ENCODE data around the gene TESPA1.
"Not testable (repeated sequence)": the region's sequence is repeated elsewhere in the genome, so short reads cannot be mapped to it uniquely, and the experiment has no call there.

TESPA1 gene

GRCh38 chr12:54945082-54945481 lies 39.5 kb downstream of the TESPA1 start:
- peaks cover 5% of the 10 kb centered on the region for H3K4me1 ChIP-seq (ENCODE audit: low read length)
- no peaks in the 10 kb centered on the region for H4K20me1 ChIP-seq (ENCODE audit: insufficient read depth, low read length)
- H3K9me3 ChIP-seq (replicated peaks; ENCODE audit: insufficient read depth, low read length) = no peaks in the 10 kb centered on the region
- no peak for DNase-seq
- H3K27ac ChIP-seq (ENCODE audit: low read length) = no peak overlapping the region
- H2AFZ ChIP-seq (ENCODE audit: low read length) = no peak overlapping the region
- no peak overlapping the region for H3K4me3 ChIP-seq (ENCODE audit: low read length)
- no peaks in the 10 kb centered on the region for H3K36me3 ChIP-seq (replicated peaks; ENCODE audit: insufficient read depth, low read length)
- H3K79me2 ChIP-seq (ENCODE audit: low read length) = no peaks in the 10 kb centered on the region
- no peaks in the 10 kb centered on the region for H3K27me3 ChIP-seq (replicated peaks; ENCODE audit: insufficient read depth, low read length)
- TF ChIP-seq EZH2 (optimal IDR thresholded peaks at IDR 0.05; ENCODE audit: low read depth, low read length) = no peak
- TF ChIP-seq CTCF (IDR thresholded peaks at IDR 0.05; ENCODE audit: low read length) = no peak
- no peak for TF ChIP-seq EZH2phosphoT487 (IDR thresholded peaks at IDR 0.05; ENCODE audit: low read length)
- no peak overlapping the region for H3K4me2 ChIP-seq (ENCODE audit: low read depth, low read length)
- no peak overlapping the region for H3K9ac ChIP-seq (ENCODE audit: low read length)
- no peaks in the 10 kb centered on the region for H3K9me2 ChIP-seq (replicated peaks; ENCODE audit: insufficient read depth, low read length)
- 0 out of 2 replicates have a peak, but pooled peaks cover 2% of the 10 kb centered on the region for H3F3A ChIP-seq (ENCODE audit: insufficient read depth, low read length)

- not testable (repeated sequence) for H2AFZ ChIP-seq (ENCODE audit: low read length); H3K27ac ChIP-seq (ENCODE audit: low read length); H3K36me3 ChIP-seq (replicated peaks; ENCODE audit: insufficient read depth, low read length); H3K27me3 ChIP-seq (replicated peaks; ENCODE audit: insufficient read depth, low read length); H3K9me3 ChIP-seq (replicated peaks; ENCODE audit: insufficient read depth, low read length); H3K4me2 ChIP-seq (ENCODE audit: low read depth, low read length); H3F3A ChIP-seq (ENCODE audit: insufficient read depth, low read length); H3K9me2 ChIP-seq (replicated peaks; ENCODE audit: insufficient read depth, low read length); H4K20me1 ChIP-seq (ENCODE audit: insufficient read depth, low read length); H3K4me3 ChIP-seq (ENCODE audit: low read length); H3K4me1 ChIP-seq (ENCODE audit: low read length); H3K79me2 ChIP-seq (ENCODE audit: low read length); DNase-seq; H3K9ac ChIP-seq (ENCODE audit: low read length)
Observed at GRCh38 chr12:54943292-54943691, 41.3 kb downstream of the TESPA1 start.

GRCh38 chr12:54941659-54942058 lies 42.9 kb downstream of the TESPA1 start:
- no peak overlapping the region for H3K4me3 ChIP-seq (ENCODE audit: low read length)
- H3K9me3 ChIP-seq (replicated peaks; ENCODE audit: insufficient read depth, low read length) = no peaks in the 10 kb centered on the region
- no peak for DNase-seq
- no peaks in the 10 kb centered on the region for H3K4me1 ChIP-seq (ENCODE audit: low read length)
- H3K9ac ChIP-seq (ENCODE audit: low read length) = no peak overlapping the region
- no peaks in the 10 kb centered on the region for H3K79me2 ChIP-seq (ENCODE audit: low read length)
- H3K9me2 ChIP-seq (replicated peaks; ENCODE audit: insufficient read depth, low read length) = no peaks in the 10 kb centered on the region
- no peaks in the 10 kb centered on the region for H4K20me1 ChIP-seq (ENCODE audit: insufficient read depth, low read length)
- H3K27ac ChIP-seq (ENCODE audit: low read length) = no peak overlapping the region
- no peaks in the 10 kb centered on the region for H3K36me3 ChIP-seq (replicated peaks; ENCODE audit: insufficient read depth, low read length)
- H2AFZ ChIP-seq (ENCODE audit: low read length) = no peak overlapping the region
- no peak for TF ChIP-seq EZH2phosphoT487 (IDR thresholded peaks at IDR 0.05; ENCODE audit: low read length)
- no peak for TF ChIP-seq EZH2 (optimal IDR thresholded peaks at IDR 0.05; ENCODE audit: low read depth, low read length)
- no peak for TF ChIP-seq CTCF (IDR thresholded peaks at IDR 0.05; ENCODE audit: low read length)
- H3K4me2 ChIP-seq (ENCODE audit: low read depth, low read length) = no peak overlapping the region
- no peaks in the 10 kb centered on the region for H3K27me3 ChIP-seq (replicated peaks; ENCODE audit: insufficient read depth, low read length)
- no peaks in the 10 kb centered on the region for H3F3A ChIP-seq (ENCODE audit: insufficient read depth, low read length)

GRCh38 chr12:54940727-54941315 lies 43.7 kb downstream of the TESPA1 start:
- DNase-seq = no peak
- TF ChIP-seq CTCF (IDR thresholded peaks at IDR 0.05; ENCODE audit: low read length) (no peak), EZH2phosphoT487 (IDR thresholded peaks at IDR 0.05; ENCODE audit: low read length) (no peak), EZH2 (optimal IDR thresholded peaks at IDR 0.05; ENCODE audit: low read depth, low read length) (no peak)
- no peaks in the 10 kb centered on the region for H3K9me3 ChIP-seq (replicated peaks; ENCODE audit: insufficient read depth, low read length)
- no peak overlapping the region for H3K4me3 ChIP-seq (ENCODE audit: low read length)
- H3K9me2 ChIP-seq (replicated peaks; ENCODE audit: insufficient read depth, low read length) = no peaks in the 10 kb centered on the region
- no peak overlapping the region for H2AFZ ChIP-seq (ENCODE audit: low read length)
- H3K4me2 ChIP-seq (ENCODE audit: low read depth, low read length) = no peak overlapping the region
- no peaks in the 10 kb centered on the region for H4K20me1 ChIP-seq (ENCODE audit: insufficient read depth, low read length)
- H3K4me1 ChIP-seq (ENCODE audit: low read length) = no peaks in the 10 kb centered on the region; the same call in 1 of the 2 replicates
- no peaks in the 10 kb centered on the region for H3F3A ChIP-seq (ENCODE audit: insufficient read depth, low read length)
- H3K79me2 ChIP-seq (ENCODE audit: low read length) = no peaks in the 10 kb centered on the region
- no peak overlapping the region for H3K9ac ChIP-seq (ENCODE audit: low read length)
- H3K36me3 ChIP-seq (replicated peaks; ENCODE audit: insufficient read depth, low read length) = no peaks in the 10 kb centered on the region
- H3K27ac ChIP-seq (ENCODE audit: low read length) = no peak overlapping the region
- H3K27me3 ChIP-seq (replicated peaks; ENCODE audit: insufficient read depth, low read length) = no peaks in the 10 kb centered on the region

All from MM.1S (cell line).